HTERT RPE-1 (cell line): Measurements from ENCODE around the gene TBXAS1.

ENCODE experiments used
- in situ Hi-C: fragments of 300-500 bp; cut with MboI; formaldehyde crosslinking; loops from 4 replicates; pipeline ENCODE4 v1.14.3; 2020; ENCODE audit warnings: low sequenced_read_pairs

TBXAS1 gene

DNA sequence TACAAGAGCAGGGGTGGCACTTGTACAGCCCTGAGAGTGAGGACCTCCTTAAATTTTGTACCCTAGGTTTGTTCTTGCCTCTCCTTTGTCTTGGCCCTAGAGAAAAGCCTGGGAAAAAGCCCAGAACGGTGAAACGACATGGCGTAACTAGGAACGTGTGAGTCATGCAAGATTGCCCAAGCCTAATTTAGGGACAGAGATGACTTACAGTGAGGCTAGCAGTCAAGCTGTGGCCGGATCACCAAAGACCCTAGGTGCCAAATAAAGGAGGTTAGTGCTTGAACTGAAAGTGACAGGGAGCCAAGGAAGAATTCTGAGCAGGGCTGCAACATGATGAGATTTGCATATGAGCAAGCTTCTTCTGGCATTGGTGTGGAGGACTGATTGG lies 25.1 kb downstream of the TBXAS1 start:
- in situ Hi-C loops, result no loop called here

DNA sequence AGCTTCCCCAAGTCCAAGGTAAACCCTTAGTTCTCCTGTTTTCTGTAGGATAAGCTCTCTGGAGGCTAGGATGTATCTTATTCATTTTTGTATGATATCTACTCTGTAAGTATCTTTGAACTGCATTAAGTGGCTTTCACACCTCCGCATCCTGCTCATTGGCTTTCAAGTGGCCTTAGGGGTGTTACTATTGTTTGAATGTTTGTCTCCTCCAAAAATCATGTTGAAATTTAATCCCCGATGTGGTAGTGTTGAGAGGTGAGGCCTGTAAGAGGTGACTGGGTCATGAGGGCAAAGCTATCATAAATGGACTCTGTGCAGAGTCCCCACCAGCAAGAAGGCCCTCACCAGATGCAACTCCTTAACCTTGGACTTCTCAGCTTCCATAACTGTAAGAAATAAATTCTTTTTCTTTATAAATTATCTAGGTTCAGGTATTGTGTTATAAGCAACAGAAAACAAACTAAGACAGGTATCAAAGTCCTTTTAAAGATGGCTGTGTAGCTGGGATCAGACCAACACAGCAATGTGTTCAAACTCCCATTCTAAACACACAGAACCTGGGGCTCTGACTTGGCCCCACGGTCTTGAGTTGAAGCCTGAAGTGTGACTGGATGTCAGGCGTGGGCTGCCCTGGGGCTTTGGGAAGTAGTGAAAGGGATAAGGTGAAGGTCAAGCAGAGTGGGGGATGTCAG lies 25.9 kb downstream of the TBXAS1 start:
- in situ Hi-C loops, result no loop called here

DNA sequence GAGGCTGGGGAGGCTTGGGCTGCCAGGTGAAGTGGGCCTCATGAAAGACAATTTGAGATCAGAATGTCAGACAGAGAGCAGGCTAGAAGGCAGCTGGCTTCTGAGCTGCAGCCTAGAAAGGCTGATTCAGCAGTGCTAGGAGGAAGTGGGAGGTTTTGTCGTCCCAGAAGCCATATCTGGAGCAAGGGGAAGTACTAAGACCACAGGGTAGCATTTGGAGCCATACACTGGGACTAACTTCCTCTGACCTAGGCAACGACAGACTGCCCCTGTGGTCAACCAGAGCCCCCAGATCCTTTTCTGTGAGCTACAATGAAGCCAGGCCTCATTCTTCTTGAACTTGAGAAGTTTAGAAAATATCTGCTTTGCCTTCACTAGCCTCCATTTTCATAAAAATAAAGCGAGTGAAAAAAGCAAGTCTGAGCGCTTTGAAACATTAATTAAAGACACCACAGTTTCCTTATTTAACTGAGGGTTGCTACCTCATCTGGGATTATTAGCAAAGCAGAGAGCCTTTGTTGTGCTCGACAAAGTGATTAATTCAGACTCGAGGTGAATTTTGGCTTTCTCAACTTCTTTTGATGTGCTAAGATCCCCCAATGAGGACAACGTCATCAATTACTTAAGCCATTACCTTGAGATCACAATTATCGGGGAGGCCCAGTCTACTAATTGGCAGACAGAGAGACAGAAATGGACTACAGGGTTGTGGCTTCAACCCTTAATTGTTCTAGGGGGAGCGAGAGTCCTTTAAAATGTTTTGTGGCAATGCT lies 26.6 kb downstream of the TBXAS1 start:
- in situ Hi-C loops, result no loop called here

DNA sequence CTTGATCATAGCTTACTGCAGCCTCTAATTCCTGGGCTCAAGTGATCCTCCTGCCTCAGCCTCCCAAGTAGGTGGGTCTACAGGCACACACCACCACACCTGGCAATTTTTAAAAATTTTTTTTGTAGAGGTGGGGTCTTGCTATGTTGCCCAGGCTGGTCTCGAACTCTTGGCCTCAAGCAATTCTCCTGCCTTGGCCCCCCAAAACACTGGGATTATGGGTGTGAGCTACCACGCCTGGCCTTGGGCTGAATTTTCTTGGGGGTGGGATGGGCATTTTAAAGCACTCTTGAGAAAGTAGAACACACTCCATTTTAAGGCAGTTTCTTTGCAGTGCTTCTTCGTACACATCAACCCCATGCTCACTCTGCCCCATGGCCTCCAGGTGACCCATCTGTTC lies 28.7 kb downstream of the TBXAS1 start:
- in situ Hi-C loops, result no loop called here

DNA sequence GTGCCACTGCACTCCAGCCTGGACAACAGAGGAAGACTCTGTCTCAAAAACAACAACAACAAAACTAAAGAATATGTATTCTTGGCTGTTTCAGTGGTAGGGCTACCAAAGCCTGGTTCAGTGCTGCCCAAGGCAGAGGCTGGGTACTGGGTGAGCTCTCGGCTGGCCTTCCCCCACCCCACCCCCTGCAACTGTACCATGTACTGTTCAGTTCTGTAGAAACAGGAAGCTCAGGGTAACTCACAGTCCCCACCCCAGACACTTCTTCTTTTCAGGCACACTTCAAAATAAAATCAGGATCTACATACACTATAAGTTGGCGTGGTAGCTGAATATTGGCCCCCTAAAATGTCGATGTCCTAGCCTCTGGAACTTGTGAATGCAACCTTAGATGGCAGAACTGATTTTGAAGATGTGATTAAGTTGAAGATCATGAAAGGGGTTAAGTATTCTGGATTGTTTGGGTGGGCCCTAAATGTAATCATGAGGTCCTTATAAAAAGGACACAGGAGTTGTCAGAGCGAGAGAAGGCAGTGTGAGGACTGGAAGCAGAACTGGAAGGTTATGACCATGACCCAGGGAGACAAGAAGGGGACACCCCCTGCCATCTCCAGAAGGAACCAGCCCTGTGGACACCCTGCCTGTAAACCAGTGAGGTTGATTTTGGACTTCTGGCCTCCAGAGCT lies 31.2 kb downstream of the TBXAS1 start:
- in situ Hi-C loops, result no loop called here

DNA sequence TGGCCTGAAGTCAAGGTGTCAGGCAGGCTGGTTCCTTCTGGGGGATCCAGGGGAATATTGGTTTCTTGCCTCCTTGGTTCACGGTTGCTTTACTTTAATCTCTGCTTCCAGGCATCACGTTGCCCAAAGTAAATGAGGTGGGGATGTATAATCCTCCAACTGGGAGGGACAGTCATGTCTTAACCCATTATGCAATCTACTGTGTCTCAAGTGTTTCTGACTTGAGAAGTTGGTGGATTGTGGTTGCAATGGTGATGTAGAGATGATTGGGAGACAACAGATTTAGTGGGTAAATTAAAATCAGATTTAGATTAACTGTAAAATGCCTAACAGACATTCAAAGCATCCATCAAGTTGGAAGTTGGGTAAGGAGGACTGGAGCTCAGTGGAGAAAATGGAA lies 32.7 kb downstream of the TBXAS1 start:
- in situ Hi-C loops, result no loop called here

DNA sequence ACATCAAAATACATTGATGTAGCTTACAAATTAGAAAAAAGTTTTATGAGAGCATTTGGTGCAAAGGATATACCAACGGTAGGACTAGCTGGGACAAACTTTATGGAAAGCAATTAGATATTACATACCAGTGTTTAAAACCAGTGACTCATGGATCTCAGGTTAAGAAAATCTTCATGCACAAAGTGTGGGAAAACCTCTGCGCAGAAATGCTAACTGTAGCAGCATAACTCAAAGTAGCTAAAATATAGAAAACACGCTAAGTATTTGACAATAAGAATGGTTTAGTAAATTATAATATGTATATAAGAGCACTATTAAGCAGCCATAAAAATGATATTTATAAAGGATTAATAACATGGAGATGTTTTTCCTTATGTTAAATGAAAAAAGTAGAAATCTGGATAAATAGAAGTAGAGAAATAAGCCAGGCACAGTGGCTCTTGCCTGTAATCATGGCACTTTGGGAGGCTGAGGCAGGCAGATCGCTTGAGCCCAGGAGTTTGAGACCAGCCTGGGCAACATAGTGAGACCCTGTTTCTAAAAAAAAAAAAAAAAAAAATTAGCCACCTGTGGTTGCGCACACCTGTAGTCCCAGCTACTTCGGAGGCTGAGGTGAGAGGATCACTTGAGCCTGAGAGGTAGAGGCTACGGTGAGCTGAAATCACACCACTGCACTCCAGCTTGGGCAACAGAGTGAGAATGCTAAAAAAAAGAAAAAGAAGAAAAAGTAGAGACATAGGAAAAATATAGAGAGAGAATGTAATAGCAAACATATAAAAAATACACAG lies 37.2 kb downstream of the TBXAS1 start:
- in situ Hi-C loops, result no loop called here

DNA sequence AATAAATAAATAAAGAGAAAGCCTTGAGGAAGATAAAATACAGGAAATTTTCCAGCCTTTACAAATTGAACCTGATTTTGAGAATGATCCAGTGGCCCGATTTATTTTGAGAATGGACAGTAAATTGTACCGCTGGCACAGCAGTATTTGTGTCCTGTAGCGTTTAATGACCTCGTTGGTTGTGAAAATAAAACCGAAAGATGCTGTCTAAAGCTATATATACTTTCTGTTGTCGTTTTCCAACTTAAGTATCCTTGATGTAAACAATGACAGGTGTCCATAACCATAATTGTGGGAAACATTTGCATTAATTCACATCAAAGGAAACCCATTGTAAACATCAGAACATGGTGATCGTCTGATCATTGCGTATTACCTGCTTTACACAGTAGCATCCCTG lies 38.8 kb downstream of the TBXAS1 start:
- in situ Hi-C loops, result no loop called here

DNA sequence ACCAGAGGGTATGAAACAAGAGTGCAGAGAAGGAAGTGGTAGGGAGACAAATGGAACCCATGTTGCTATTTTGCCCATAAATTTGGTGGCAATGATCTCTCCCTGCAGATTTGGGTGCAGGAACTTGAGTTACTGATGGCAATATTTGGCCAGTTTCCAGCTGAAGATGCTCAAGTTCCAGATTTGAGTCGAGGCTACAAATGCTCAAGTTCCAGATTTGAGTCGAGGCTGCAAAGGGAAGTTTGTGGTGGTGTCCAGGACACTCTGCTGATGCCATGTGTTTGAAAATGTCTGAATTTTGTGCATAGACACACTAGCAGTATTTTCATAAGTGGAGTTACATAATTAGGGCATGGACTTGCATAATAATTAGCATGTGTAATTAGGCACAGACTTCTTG lies 40.8 kb downstream of the TBXAS1 start:
- in situ Hi-C loops, result no loop called here

DNA sequence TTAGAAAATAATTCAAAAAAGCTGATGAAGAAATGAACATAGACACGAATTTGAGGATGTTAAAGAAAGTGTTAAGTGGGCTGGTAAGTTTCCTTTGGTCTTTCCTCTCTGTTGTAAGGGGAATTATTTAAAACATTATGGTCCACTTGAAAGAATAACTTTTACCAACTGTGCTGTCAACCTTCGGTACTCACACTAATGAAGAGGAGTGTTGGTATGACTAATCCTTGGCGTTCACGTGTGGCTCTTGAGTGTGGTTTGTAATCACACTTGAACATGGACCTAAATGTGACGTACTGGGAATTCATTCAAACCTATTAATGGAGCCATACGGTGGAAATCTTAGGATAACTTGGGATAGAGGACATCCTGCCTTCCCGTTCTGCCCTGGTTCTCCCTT lies 41.3 kb downstream of the TBXAS1 start:
- in situ Hi-C loops, result no loop called here

DNA sequence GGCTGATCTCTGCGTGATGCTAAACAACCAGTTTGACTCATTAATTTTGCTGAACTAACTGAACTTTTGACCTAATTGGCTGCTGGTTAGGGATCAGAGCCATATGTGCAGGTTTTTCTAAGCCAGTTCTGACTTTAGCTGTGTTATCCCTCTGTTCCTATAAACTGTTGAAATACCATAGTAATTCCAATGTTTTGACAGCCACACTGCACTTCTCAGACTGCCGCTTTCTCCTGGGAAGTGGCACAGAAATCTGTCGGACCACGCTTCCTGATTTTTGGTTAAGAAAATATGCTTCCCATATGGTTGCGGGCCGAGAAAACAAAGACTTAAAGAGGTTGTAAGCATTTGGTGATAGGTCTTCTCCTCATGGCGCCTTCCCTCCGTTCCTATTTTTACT lies 42.3 kb downstream of the TBXAS1 start:
- in situ Hi-C loops, result no loop called here

DNA sequence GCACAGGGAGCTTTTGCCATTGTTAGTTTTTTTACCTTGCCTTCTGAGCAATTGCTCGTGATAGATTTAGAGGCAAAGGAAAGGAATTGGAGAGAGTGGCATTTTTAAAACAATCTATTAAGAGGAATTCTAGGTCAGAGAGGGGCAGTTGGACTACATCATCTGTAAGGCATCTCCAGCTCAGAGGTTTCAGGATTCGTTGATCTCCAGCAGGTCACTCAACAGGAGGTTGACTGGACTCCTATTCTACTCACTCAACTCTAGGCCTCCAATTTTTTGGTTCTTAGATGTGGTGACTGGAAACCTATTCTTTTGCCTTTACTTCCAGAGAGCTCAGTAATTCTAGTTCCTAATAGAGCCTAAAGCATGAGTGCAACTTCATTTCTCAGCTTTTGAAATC lies 42.8 kb downstream of the TBXAS1 start:
- in situ Hi-C loops, result no loop called here

DNA sequence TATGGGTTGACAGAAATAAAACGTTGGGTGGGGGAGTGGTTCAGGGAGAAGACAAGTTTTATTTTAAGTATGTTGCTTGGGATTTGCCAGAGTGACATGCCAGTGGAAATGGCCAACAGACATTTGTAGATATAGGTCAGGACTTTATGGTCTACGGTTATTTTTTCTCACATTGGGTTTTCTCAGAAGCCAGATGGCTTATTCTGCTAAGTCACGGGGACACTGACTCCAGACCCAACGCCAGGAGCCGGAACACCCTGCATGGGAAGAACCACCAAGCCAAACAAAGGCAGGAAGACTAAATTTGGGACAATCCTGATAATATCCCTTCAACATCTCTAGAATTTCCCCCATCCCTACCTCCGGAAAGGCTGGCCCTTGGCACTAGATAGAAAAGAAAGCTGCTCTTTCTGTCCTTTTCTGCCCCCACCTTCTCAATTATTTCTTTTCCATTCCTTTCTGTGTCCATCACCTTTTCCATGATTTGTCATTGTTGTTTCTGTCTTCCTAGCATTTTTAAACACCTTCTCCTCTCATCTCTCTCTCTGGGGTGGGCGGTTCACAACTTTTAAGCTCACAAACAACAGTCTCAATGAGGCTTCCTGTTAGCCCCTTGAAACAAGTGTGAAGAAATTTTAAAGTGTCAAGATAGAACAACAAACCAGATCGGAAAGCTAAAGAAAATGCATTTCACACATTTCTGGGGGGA lies 44.7 kb downstream of the TBXAS1 start:
- in situ Hi-C loops, result no loop called here

DNA sequence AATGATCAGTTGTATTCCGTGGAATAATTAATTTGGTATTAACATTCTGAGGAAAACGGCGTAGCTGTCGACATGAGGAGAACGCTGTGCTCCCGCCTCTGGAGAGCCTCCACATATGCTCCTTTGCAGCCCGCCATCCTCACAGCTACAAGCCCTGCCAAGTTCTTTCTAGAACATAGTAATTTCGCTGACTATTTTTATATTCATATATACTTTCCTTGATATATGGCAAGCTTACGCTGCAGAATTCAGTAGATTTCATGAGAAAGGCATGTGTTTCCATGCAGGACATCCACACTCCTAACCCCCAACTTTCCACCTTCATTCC lies 45.2 kb downstream of the TBXAS1 start:
- in situ Hi-C loops, result no loop called here

DNA sequence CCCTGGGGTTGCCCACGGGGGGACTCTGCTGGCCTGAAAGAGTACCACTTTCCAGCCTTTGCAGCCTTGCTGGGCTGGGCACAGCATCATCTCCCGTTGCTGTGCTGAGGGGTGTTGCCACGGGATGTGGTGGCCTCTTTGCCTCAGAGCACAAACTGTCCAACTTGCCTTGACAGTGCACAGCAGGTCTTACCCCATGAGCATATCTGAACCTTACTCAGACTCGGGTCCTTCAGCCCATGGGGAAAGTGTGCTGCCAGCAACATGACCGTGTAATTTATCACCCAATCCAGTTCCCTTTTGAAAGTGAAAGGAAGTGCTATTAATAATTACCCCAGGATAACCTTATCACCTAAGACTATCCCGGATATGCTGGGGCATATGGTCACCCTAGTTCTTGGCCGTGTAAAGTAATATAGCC lies 46.8 kb downstream of the TBXAS1 start:
- in situ Hi-C loops, result no loop called here

DNA sequence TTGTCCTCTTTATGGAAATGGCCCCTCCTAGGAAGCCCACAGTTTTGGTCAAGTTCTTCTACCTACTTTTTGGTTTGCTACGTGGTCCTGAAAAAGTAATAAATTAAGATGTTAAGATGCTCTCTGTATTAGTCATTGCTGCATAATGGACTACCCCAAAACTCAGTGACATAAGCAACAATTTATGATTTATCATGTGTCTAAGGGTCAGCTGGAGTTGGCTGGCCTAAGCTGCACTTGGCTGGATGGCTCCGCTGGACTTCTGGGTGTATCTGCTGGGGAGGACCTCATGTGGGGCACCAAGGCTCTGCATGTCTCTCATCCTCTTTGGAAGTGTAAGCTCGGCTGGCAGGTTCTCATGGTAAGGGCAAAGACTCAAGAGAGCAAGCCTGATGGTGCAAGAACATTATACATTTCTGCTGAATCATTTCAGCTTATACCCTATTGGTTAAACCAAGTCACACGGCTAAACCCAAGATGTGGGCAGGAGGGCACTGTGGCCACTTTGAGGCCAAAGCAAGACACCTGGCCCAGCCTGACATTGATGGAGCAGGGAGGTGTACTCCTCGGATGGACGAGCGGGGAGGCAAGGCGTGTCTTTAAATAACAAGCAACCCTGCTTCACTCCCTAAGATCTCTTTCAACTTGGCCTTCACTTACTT lies 47.7 kb downstream of the TBXAS1 start:
- in situ Hi-C loops, result no loop called here

DNA sequence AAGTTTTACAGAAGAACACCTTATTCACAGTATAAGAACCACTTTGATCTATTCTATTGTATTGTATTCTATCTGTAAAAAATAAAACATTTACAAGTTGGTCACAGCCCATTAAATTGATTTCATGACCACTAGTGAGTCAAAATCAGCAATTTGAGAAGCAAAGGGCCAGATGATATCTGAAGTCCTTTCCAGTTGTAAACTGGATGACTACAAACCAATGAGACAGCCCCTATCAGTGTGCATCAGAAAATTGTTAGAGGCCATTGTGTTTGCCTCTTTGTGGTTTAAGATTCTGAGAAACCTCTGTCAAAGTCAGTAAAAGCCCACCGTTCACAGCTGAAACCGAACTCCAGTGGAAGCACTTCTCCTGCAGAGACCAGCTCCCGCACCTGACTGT lies 54.8 kb downstream of the TBXAS1 start:
- in situ Hi-C loops, result no loop called here

DNA sequence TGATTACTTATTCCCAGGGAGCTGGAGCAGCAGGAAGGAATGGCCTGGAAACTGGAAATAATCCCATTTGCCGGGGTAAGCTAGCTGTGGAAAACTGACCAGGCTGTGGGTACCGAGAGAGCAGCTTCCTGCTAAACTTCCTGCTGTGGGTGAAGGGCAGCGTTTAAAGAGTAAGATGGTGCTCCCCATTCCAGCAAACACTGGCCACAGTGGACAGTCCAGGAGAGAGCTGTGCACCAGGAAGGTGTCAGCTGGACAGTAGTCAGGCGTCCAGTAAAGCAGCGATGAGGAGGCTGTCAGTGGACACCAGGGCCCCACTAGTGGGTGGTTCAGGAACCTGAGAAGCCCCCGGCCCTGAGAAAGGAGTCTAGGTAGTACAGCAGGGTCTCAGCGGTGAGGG lies 55.4 kb downstream of the TBXAS1 start:
- in situ Hi-C loops, result no loop called here

DNA sequence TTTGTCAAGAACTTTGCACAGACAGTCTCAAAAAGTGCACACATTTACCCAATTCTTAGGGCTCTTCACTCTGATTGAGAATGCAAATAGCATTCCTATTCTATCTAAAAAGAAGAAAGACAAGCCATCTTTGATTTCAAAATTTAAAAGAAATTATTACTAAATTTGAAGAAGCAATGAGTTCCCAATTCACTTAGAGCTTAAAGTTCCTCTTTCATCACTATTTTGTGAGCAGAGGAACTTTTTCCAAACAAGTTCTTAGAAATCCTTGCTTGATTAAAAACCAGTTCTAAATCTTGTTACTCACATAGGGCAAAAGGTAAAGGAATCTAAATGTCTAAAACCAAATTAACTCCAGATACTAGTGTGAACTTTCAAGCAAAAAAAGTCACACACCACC lies 56.4 kb downstream of the TBXAS1 start:
- in situ Hi-C loops, result no loop called here

DNA sequence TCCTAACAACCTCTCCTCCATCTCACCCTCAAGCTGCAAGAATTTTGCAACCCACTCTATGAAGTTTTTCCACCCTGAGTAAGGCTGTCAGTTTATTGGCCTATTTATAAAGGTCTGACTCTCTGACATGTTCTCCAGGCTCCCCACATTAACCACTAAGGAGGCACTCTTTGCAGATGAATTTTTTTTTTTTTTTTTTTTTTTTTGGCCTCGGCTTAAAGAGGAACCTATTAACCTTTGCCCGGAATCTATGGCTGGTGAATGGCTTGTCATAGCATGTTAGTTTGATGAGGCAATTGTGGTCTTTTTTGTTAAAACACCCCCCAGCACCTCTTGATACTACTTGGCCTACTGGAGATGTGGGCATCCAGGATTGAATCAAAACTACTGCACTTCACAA lies 57.1 kb downstream of the TBXAS1 start:
- in situ Hi-C loops, result no loop called here
